Erythroblast (primary cell): ENCODE measurements around the gene ASB1.

Experiments
- DNase-seq, 2 experiments: peaks; one replicate each; lab custom pipeline; 2025; lab: John Stamatoyannopoulos, UW
- GATA1 ChIP-seq: IDR thresholded peaks from 2 replicates; pipeline ENCODE4 v1.6.1; 2011; ENCODE audit warnings: low read depth, mild to moderate bottlenecking, control low read depth, low read length, moderate library complexity
- POLR2A ChIP-seq: IDR thresholded peaks from 2 replicates; pipeline ENCODE4 v1.6.1; 2011; ENCODE audit warnings: mild to moderate bottlenecking, low read length

Gene ASB1

GRCh38 chr2:238466243-238466756 is 39.6 kb downstream of the ASB1 start:
- DNase-seq, result no peak
- TF ChIP-seq POLR2A (no peak), GATA1 (no peak)

GRCh38 chr2:238467062-238467461 is 40.3 kb downstream of the ASB1 start:
- no peak for DNase-seq
- TF ChIP-seq GATA1, result no peak
- no peak for TF ChIP-seq POLR2A

GRCh38 chr2:238467792-238468191 is 41.1 kb downstream of the ASB1 start:
- TF ChIP-seq GATA1 (no peak), POLR2A (no peak)
- no peak for DNase-seq

GRCh38 chr2:238469155-238469554 is 42.4 kb downstream of the ASB1 start:
- DNase-seq, result no peak

GRCh38 chr2:238473014-238473413 is 46.3 kb downstream of the ASB1 start:
- DNase-seq, result no peak
- no peak for TF ChIP-seq GATA1
- TF ChIP-seq POLR2A, result no peak

More at GRCh38 chr2:238469155-238469554, 42.4 kb downstream of the ASB1 start:
- no peak for TF ChIP-seq POLR2A
- TF ChIP-seq GATA1, result no peak

GRCh38 chr2:238473523-238473922 is 46.8 kb downstream of the ASB1 start:
- no peak for DNase-seq

GRCh38 chr2:238475034-238475433 is 48.3 kb downstream of the ASB1 start:
- TF ChIP-seq GATA1 (no peak), POLR2A (no peak)
- no peak for DNase-seq

More at GRCh38 chr2:238473523-238473922, 46.8 kb downstream of the ASB1 start:
- TF ChIP-seq GATA1, result no peak

- TF ChIP-seq POLR2A, result no peak
- TF ChIP-seq GATA1, result no peak
- DNase-seq, result no peak
Observed at GRCh38 chr2:238475566-238475965, 48.8 kb downstream of the ASB1 start.

GRCh38 chr2:238476258-238476657 is 49.5 kb downstream of the ASB1 start:
- no peak for DNase-seq
- TF ChIP-seq POLR2A, result no peak
- TF ChIP-seq GATA1, result no peak

GRCh38 chr2:238478216-238478615 is 51.5 kb downstream of the ASB1 start:
- TF ChIP-seq POLR2A, result no peak
- no peak for TF ChIP-seq GATA1
- no peak for DNase-seq

GRCh38 chr2:238479847-238480246 is 53.1 kb downstream of the ASB1 start:
- TF ChIP-seq GATA1, result no peak
- no peak for TF ChIP-seq POLR2A
- no peak for DNase-seq

GRCh38 chr2:238483021-238483420 is 56.3 kb downstream of the ASB1 start:
- no peak for DNase-seq
- TF ChIP-seq POLR2A, result no peak
- no peak for TF ChIP-seq GATA1

GRCh38 chr2:238483656-238484055 is 56.9 kb downstream of the ASB1 start:
- TF ChIP-seq GATA1 (no peak), POLR2A (no peak)
- DNase-seq, result no peak

- TF ChIP-seq POLR2A, result no peak
- no peak for TF ChIP-seq GATA1
Observed at GRCh38 chr2:238484522-238485452, 58.1 kb downstream of the ASB1 start.

More at GRCh38 chr2:238484522-238485452, 58.1 kb downstream of the ASB1 start:
- peak in 1 of 2 experiments; percentile 23 for DNase-seq
